Muscle of leg (tissue), 11 donors: ENCODE measurements around the gene ZNF292. TPM values are rescaled to one million over a fixed set of nuclear protein-coding genes. Genes with fewer than 3 reads are reported as not detected.
A peak's percentile ranks its signal among the peaks of the same experiment; 100 is the strongest.

Experiments used
- DNase-seq: peaks from one replicate; pipeline ENCODE4 v3.0.0; 2013
- H3K27ac ChIP-seq: one replicate; pipeline ENCODE4 v1.5.1; 2013; ENCODE audit warnings: mild to moderate bottlenecking, low read length, control low read depth
- H3K27me3 ChIP-seq: one replicate; pipeline ENCODE4 v1.6.1; 2013; ENCODE audit warnings: low read length; ENCODE audit not compliant: control insufficient read depth, insufficient read depth
- H3K36me3 ChIP-seq: one replicate; pipeline ENCODE4 v1.6.1; 2013; ENCODE audit warnings: low read length; ENCODE audit not compliant: control insufficient read depth, insufficient read depth
- H3K4me1 ChIP-seq: one replicate; pipeline ENCODE4 v1.6.1; 2013; ENCODE audit warnings: low read length; ENCODE audit not compliant: control insufficient read depth, insufficient read depth
- H3K4me3 ChIP-seq: one replicate; pipeline ENCODE4 v1.5.1; 2013; ENCODE audit warnings: low read length, control low read depth
- H3K9me3 ChIP-seq: replicated peaks from 2 replicates; pipeline ENCODE4 v1.6.1; 2013; ENCODE audit warnings: low read depth, low read length; ENCODE audit not compliant: control insufficient read depth
- WGBS: methylation state at CpG from one replicate; pipeline ENCODE4 v1.1.5; 2013; ENCODE audit warnings: missing lambda C conversion rate; ENCODE audit not compliant: insufficient coverage; 5-methylcytosine and 5-hydroxymethylcytosine counted together
- polyA plus RNA-seq, 8 donors: library from polyadenylated mRNA; unstranded; fragments of 120-200 nt; gene quantifications; one replicate each; pipeline versions ENCODE4 v1.2.1 to v1.2.3, GENCODE V29; 2013; ENCODE audit warnings: inconsistent platforms in 1 of 8, low replicate concordance in 1 of 8; ENCODE audit not compliant: insufficient read length in 8 of 8, insufficient read depth in 1 of 8
- total RNA-seq: library from RNA; stranded (reverse); fragments of 120-200 nt; gene quantifications from one replicate; pipeline ENCODE4 v1.2.4, GENCODE V29; 2013

Gene ZNF292
- total and polyA plus RNA-seq, 9 donors: 14.0 to 32.9 (median 20.0) TPM

GRCh38 chr6:87257565-87257964 lies 102.2 kb downstream of the ZNF292 start:
- 90% methylated on average over 2 of the region's 4 CpGs for WGBS
- H3K4me3 ChIP-seq: no peak overlapping the region
- no peaks in the 10 kb centered on the region for H3K27me3 ChIP-seq
- no peaks in the 10 kb centered on the region for H3K4me1 ChIP-seq
- no peaks in the 10 kb centered on the region for H3K9me3 ChIP-seq
- peaks cover 44% of the 10 kb centered on the region for H3K36me3 ChIP-seq
- no peak overlapping the region for H3K27ac ChIP-seq
- peak; percentile 4 for DNase-seq

DNA sequence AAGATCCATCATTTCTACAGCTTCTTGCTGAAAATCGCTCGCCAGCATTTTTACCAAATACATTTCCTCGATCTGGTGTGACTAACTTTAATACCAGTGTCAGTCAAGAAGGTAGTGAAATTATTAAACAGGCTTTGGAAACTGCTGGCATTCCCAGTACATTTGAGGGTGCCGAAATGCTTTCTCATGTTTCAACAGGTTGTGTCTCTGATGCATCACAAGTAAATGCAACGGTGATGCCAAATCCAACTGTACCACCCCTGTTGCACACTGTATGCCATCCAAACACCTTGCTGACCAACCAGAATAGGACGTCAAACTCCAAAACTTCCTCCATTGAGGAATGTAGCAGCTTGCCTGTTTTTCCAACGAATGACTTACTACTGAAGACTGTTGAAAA lies 102.6 kb downstream of the ZNF292 start:
- Histone ChIP-seq H3K4me1 (no peaks in the 10 kb centered on the region), H3K27ac (no peak overlapping the region), H3K4me3 (no peak overlapping the region), H3K27me3 (no peaks in the 10 kb centered on the region), H3K36me3 (peaks cover 42% of the 10 kb centered on the region), H3K9me3 (no peaks in the 10 kb centered on the region)
- DNase-seq: no peak
- WGBS: 98% methylated on average over 3 of the region's 7 CpGs

- no peak for DNase-seq
- no peaks in the 10 kb centered on the region for H3K27me3 ChIP-seq
- peaks cover 35% of the 10 kb centered on the region for H3K36me3 ChIP-seq
- H3K9me3 ChIP-seq: no peaks in the 10 kb centered on the region
- no CpG with 5 or more reads among the region's 7 CpGs for WGBS
- H3K27ac ChIP-seq: no peak overlapping the region
- H3K4me1 ChIP-seq: no peaks in the 10 kb centered on the region
- H3K4me3 ChIP-seq: no peak overlapping the region
Measured at GRCh38 chr6:87259791-87260190, 104.4 kb downstream of the ZNF292 start.

DNA sequence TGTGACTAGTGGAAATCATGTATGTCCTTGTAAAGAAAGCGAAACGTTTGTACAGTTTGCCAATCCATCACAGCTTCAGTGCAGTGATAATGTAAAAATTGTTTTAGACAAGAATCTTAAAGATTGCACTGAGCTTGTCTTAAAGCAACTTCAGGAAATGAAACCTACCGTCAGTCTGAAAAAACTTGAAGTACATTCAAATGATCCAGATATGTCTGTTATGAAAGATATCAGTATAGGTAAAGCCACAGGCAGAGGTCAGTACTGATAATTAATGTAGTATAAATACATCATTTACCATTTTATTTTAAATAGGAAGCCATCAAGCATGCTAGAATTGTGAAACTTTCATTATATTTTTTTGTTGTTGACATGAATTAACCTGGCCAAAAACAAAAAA lies 106.2 kb downstream of the ZNF292 start:
- no CpG with 5 or more reads among the region's 3 CpGs for WGBS

DNA sequence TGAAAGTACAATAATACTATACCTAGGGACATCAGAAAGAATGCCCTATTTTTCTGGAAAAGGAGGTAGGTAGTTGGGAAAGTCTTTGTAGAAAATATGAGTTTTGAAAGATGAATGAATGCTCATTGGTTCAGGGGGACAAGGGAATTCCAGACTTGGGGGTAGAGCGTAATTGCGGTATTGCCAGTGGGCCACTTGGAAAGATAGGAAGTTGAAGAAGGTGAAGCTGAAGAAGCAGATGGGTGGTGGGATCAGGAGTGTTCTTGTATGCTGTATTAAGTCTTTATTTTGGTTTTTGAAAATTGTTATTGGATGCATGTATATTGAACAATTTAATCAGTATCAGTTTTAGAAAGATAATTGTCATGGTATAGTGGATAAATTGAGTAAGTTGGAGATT lies 109.1 kb downstream of the ZNF292 start:
- Histone ChIP-seq H3K4me1 (no peaks in the 10 kb centered on the region), H3K36me3 (no peaks in the 10 kb centered on the region), H3K9me3 (no peaks in the 10 kb centered on the region), H3K27ac (no peak overlapping the region), H3K4me3 (no peak overlapping the region), H3K27me3 (no peaks in the 10 kb centered on the region)
- no peak for DNase-seq
- WGBS: 100% methylated on average over 2 of the region's 2 CpGs

More for the DNA sequence above, 106.2 kb downstream of the ZNF292 start:
- Histone ChIP-seq H3K4me1 (no peaks in the 10 kb centered on the region), H3K4me3 (no peak overlapping the region), H3K27me3 (no peaks in the 10 kb centered on the region), H3K36me3 (peaks cover 18% of the 10 kb centered on the region), H3K27ac (no peak overlapping the region), H3K9me3 (no peaks in the 10 kb centered on the region)
- DNase-seq: no peak

DNA sequence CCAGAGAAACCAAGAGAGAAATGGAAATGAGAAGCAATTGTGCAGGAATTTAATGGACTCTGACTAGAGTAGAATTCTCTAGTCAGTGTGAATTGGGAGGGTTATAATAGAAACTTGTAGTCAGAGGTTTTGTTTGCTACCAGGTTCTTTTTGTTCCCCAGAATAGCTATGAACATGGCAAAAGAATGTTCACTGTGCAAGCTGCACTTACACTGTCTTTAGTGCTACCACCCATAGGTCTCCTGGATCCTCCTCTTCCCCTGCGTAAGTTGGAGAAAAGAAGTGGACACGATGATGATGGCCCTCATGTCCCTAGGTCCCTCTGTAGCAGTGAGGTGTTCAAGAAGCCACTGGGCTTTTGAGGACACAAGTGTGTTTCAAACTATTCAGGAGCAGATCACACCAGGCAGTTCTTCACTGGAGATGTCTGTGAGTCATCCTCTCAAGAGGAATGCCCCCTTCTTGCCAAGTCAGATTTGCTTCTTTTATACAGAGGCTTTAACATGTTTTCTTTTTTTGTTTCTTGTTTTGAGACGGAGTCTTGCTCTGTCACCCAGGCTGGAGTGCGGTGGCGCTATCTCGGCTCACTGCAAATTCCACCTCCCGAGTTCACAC lies 119.4 kb downstream of the ZNF292 start:
- Histone ChIP-seq H3K27ac (no peak overlapping the region), H3K36me3 (no peaks in the 10 kb centered on the region), H3K9me3 (no peaks in the 10 kb centered on the region), H3K4me1 (no peaks in the 10 kb centered on the region), H3K4me3 (no peak overlapping the region), H3K27me3 (no peaks in the 10 kb centered on the region)
- peak; percentile 12 for DNase-seq
- 90% methylated on average over 2 of the region's 7 CpGs for WGBS

GRCh38 chr6:87276624-87277023 lies 121.3 kb downstream of the ZNF292 start:
- DNase-seq: no peak
- Histone ChIP-seq H3K27me3 (no peaks in the 10 kb centered on the region), H3K4me3 (no peak overlapping the region), H3K27ac (no peak overlapping the region), H3K9me3 (no peaks in the 10 kb centered on the region), H3K36me3 (no peaks in the 10 kb centered on the region), H3K4me1 (no peaks in the 10 kb centered on the region)
- no CpG with 5 or more reads among the region's 1 CpG for WGBS

GRCh38 chr6:87277123-87277522 lies 121.8 kb downstream of the ZNF292 start:
- H3K36me3 ChIP-seq: no peaks in the 10 kb centered on the region
- no peak for DNase-seq
- no peaks in the 10 kb centered on the region for H3K27me3 ChIP-seq
- no peak overlapping the region for H3K4me3 ChIP-seq
- no peaks in the 10 kb centered on the region for H3K9me3 ChIP-seq
- H3K27ac ChIP-seq: no peak overlapping the region
- no peaks in the 10 kb centered on the region for H3K4me1 ChIP-seq

DNA sequence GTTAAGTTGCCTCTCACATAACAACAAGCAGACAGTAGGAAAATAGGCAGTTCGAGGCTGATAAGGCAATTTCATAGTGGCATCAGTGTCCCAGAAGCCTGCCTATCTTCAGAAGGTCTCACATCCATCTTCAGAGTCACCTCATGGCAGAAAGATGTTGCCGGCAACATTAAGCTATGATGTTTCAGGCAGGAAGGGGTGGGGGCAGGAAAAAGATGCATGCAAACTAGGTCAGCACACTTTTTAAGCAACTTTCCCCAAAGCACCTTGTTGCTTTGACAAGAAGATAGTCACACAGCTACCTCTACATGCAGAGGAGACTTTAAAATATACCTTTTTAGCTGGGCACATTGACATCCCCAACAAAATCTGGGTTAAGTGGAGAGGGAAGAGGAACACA lies 123.8 kb downstream of the ZNF292 start:
- no CpG with 5 or more reads among the region's 2 CpGs for WGBS
- Histone ChIP-seq H3K9me3 (no peaks in the 10 kb centered on the region), H3K4me1 (no peaks in the 10 kb centered on the region), H3K36me3 (no peaks in the 10 kb centered on the region), H3K4me3 (no peak overlapping the region), H3K27me3 (no peaks in the 10 kb centered on the region), H3K27ac (no peak overlapping the region)
- DNase-seq: no peak

- no peak for DNase-seq
- H3K27ac ChIP-seq: no peak overlapping the region
- no peaks in the 10 kb centered on the region for H3K9me3 ChIP-seq
- H3K4me1 ChIP-seq: no peaks in the 10 kb centered on the region
- 44% methylated on average over 1 of the region's 1 CpG for WGBS
- no peak overlapping the region for H3K4me3 ChIP-seq
- no peaks in the 10 kb centered on the region for H3K27me3 ChIP-seq
- H3K36me3 ChIP-seq: no peaks in the 10 kb centered on the region
Measured at GRCh38 chr6:87281426-87281825, 126.1 kb downstream of the ZNF292 start.

- no peak for DNase-seq
- WGBS: no CpG with 5 or more reads among the region's 1 CpG
- Histone ChIP-seq H3K4me1 (no peaks in the 10 kb centered on the region), H3K27ac (no peak overlapping the region), H3K36me3 (no peaks in the 10 kb centered on the region), H3K4me3 (no peak overlapping the region), H3K9me3 (no peaks in the 10 kb centered on the region), H3K27me3 (no peaks in the 10 kb centered on the region)
Measured at GRCh38 chr6:87282743-87283142, 127.4 kb downstream of the ZNF292 start.
